ENCODE measurements around the gene DNAH9. TPM values are rescaled to one million over a fixed set of nuclear protein-coding genes. Genes with fewer than 3 reads are reported as not detected.

DNAH9 gene
- total and polyA plus RNA-seq, 2 donors (not counting 1 experiment from before 2014, with no cell fraction given), result not detected

DNA sequence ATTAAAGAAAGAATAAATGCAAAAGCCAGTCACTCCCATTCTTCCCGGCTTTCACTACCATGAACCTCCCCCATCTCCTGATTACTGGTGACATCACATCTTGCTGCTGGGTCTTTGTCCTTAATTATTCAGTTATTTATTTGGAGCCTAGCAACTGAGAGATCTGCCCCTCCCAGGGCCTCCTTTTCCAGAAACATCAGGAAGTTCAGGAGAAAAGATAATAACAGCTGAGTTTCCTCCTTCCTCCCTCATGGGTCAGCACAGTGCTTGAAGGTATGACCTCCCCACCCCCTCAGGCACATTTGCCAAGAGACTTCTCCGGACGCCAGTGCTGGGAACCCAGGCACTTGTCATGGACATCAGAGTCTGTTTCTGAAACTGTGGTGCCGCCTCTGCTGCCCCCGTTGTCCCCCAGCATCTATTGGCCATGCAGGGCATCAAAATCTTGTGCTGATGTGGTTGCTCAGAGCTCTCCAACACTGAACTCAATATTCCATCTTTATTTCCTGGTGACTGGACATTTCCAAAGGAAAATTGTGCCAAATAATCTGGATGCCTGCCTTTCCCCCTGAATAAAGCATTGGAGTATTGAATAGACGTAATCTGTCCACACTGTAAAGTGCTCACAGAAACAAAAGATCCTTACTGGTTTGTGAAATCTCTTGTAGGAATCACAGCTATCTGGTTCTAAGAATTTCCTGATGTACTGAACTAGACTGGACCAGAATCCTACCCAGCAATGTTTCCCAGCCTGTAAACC, 327.2 kb downstream of the DNAH9 start:
- Histone ChIP-seq H3K9ac (ENCODE audit: low read length) (no peak overlapping the region), H3K36me3 (replicated peaks in 1 of 2; ENCODE audit: control extremely low read depth in 1 of 2, control insufficient read depth in 1 of 2, extremely low read depth in 1 of 2, insufficient read depth in 2 of 2, low read length in 1 of 2) (no peaks in the 10 kb centered on the region), H3K9me3 (ENCODE audit: control extremely low read depth in 1 of 3, control insufficient read depth in 2 of 3, insufficient read depth in 1 of 3, low read length in 2 of 3) (no peaks in the 10 kb centered on the region), H2AFZ (ENCODE audit: insufficient read depth, low read depth, low read length, poor library complexity, severe bottlenecking) (no peak overlapping the region), H3K4me2 (replicated peaks; ENCODE audit: low read depth, low read length, poor library complexity, severe bottlenecking) (no peak overlapping the region), H3K79me2 (ENCODE audit: control insufficient read depth, insufficient read depth, low read length) (no peaks in the 10 kb centered on the region), H3K4me1 (ENCODE audit: control insufficient read depth in 2 of 2, insufficient read depth in 2 of 2, low read length in 2 of 2) (no peaks in the 10 kb centered on the region), H4K20me1 (ENCODE audit: control insufficient read depth, insufficient read depth, low read length, poor library complexity, severe bottlenecking) (no peaks in the 10 kb centered on the region), H3K27me3 (replicated peaks in 1 of 4; ENCODE audit: control extremely low read depth in 1 of 4, control insufficient read depth in 3 of 4, insufficient read depth in 4 of 4, low read length in 3 of 4) (peaks cover 0 to 3% (median 0%) of the 10 kb centered on the region in 4 experiments), H3K27ac (ENCODE audit: low read length in 2 of 2) (no peak overlapping the region), H3K4me3 (ENCODE audit: control extremely low read depth in 1 of 5, extremely low read depth in 1 of 5, insufficient read depth in 1 of 5, low read depth in 2 of 5, low read length in 4 of 5) (no peak overlapping the region)
- ATAC-seq (ENCODE audit: low read depth) (no peak), DNase-seq (no peak)
- CTCF ChIA-PET, result no interaction called here
- H3K27me3 Mint-ChIP-seq, result peaks cover 16% of the 10 kb centered on the region
- peaks cover 9% of the 10 kb centered on the region for H3K9me3 Mint-ChIP-seq (ENCODE audit: insufficient read depth)
- TF ChIP-seq, protein P1, sequence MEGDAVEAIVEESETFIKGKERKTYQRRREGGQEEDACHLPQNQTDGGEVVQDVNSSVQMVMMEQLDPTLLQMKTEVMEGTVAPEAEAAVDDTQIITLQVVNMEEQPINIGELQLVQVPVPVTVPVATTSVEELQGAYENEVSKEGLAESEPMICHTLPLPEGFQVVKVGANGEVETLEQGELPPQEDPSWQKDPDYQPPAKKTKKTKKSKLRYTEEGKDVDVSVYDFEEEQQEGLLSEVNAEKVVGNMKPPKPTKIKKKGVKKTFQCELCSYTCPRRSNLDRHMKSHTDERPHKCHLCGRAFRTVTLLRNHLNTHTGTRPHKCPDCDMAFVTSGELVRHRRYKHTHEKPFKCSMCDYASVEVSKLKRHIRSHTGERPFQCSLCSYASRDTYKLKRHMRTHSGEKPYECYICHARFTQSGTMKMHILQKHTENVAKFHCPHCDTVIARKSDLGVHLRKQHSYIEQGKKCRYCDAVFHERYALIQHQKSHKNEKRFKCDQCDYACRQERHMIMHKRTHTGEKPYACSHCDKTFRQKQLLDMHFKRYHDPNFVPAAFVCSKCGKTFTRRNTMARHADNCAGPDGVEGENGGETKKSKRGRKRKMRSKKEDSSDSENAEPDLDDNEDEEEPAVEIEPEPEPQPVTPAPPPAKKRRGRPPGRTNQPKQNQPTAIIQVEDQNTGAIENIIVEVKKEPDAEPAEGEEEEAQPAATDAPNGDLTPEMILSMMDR (IDR thresholded peaks at IDR 0.05), result no peak
- TF ChIP-seq EZH2 (IDR thresholded peaks at IDR 0.05; ENCODE audit: borderline replicate concordance, insufficient read depth, low read depth, low read length, poor library complexity, severe bottlenecking), result no peak
- WGBS (ENCODE audit: insufficient coverage), result 56% methylated on average over 5 of the region's 6 CpGs
- H3K27ac Mint-ChIP-seq, result no peak overlapping the region
- POLR2A ChIA-PET, result no interaction called here
- no peaks in the 10 kb centered on the region for H3K4me1 Mint-ChIP-seq
- H3K4me3 Mint-ChIP-seq, result no peak overlapping the region
- intact Hi-C loops (cut with micrococcal nuclease), result no loop called here

DNA sequence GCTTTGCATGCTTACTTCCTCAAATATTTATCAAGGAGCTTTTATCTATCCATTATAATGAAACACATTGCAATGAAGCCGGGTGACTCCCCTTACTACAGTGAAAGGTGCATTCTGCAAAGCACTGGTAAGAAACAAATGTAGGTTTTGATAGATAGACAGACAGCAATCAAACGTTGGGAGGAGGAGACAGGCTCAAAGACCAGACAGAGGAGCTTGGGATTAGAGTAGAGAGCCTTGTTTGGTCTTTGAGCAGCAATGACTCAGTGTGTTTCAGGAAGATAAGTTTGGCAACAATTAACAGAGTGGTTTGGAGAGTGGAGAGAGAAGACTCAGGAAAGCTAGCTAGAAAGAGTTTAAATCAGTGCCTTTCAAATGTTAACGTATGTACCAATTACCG, 330.2 kb downstream of the DNAH9 start:
- Histone ChIP-seq H3K4me3 (ENCODE audit: control extremely low read depth in 1 of 5, extremely low read depth in 1 of 5, insufficient read depth in 1 of 5, low read depth in 2 of 5, low read length in 4 of 5) (no peak overlapping the region), H4K20me1 (ENCODE audit: control insufficient read depth, insufficient read depth, low read length, poor library complexity, severe bottlenecking) (no peaks in the 10 kb centered on the region), H2AFZ (ENCODE audit: insufficient read depth, low read depth, low read length, poor library complexity, severe bottlenecking) (no peak overlapping the region), H3K9ac (ENCODE audit: low read length) (no peak overlapping the region), H3K27me3 (replicated peaks in 1 of 4; ENCODE audit: control extremely low read depth in 1 of 4, control insufficient read depth in 3 of 4, insufficient read depth in 4 of 4, low read length in 3 of 4) (peaks cover 0 to 3% (median 0%) of the 10 kb centered on the region in 4 experiments), H3K27ac (ENCODE audit: low read length in 2 of 2) (no peak overlapping the region), H3K36me3 (replicated peaks in 1 of 2; ENCODE audit: control extremely low read depth in 1 of 2, control insufficient read depth in 1 of 2, extremely low read depth in 1 of 2, insufficient read depth in 2 of 2, low read length in 1 of 2) (no peaks in the 10 kb centered on the region), H3K79me2 (ENCODE audit: control insufficient read depth, insufficient read depth, low read length) (no peaks in the 10 kb centered on the region), H3K9me3 (ENCODE audit: control extremely low read depth in 1 of 3, control insufficient read depth in 2 of 3, insufficient read depth in 1 of 3, low read length in 2 of 3) (no peaks in the 10 kb centered on the region), H3K4me1 (ENCODE audit: control insufficient read depth in 2 of 2, insufficient read depth in 2 of 2, low read length in 2 of 2) (no peaks in the 10 kb centered on the region), H3K4me2 (replicated peaks; ENCODE audit: low read depth, low read length, poor library complexity, severe bottlenecking) (no peak overlapping the region)
- Mint-ChIP-seq H3K4me3 (no peak overlapping the region), H3K9me3 (ENCODE audit: insufficient read depth) (peaks cover 9% of the 10 kb centered on the region), H3K27ac (no peak overlapping the region), H3K27me3 (peaks cover 16% of the 10 kb centered on the region), H3K4me1 (no peaks in the 10 kb centered on the region)
- ChIA-PET POLR2A (no interaction called here), CTCF (interaction anchor here (1.5 kb wide), 1 partner anchor 8 kb away, joined by 3 read pairs; no protein-coding TSS in a partner anchor)
- DNase-seq (no peak), ATAC-seq (ENCODE audit: low read depth) (no peak)
- TF ChIP-seq EZH2 (IDR thresholded peaks at IDR 0.05; ENCODE audit: borderline replicate concordance, insufficient read depth, low read depth, low read length, poor library complexity, severe bottlenecking), result no peak
- TF ChIP-seq, protein P1 (IDR thresholded peaks at IDR 0.05), result no peak
- intact Hi-C loops (cut with micrococcal nuclease), result no loop called here
- 53% methylated on average over 3 of the region's 4 CpGs for WGBS (ENCODE audit: insufficient coverage)
